GM18519 (cell line): ENCODE data around the gene KIAA1755.

Experiments used
- ATAC-seq: cut with Tn5 transposase; IDR thresholded peaks from one replicate; pipeline ENCODE4 v1.9.1; 2021; ENCODE audit warnings: mild to moderate bottlenecking, moderate library complexity; ENCODE audit not compliant: unreplicated experiment, low FRiP score

Gene KIAA1755

DNA sequence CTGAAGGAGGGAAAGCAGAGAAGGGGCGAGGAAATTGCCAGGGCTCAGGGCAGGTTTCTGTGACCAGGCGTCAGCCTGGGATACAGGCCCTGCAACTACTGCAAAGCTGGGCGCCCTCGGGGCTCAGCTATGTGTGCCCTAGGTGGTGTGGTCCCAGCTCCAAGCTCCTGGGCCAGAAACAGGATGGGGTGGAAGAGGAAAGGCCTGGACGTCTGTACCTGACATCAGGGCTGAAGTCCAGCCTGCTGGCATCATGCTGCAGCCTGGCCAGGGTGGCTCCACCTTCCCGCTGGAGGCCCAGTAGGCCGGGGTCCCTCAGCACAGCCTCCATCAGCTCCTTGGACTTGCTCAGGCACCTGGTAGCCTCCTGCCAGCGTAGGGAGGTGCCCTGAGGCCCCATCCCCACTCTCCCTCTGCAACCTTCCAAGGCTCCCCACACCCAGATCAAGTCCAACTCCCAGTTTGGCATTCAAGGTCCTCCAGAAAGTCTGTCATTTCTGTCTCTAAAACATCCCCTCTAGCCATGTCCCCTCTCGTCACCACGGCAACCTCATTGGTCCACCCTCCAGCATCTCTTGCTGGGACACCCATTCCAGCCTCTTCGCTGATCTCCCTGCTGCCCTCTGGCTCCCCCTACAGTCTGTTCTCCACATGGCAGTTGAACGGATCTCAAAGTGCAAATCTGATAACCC is 38.2 kb downstream of the KIAA1755 start:
- ATAC-seq: no peak

- no peak for ATAC-seq
Observed at GRCh38 chr20:38221119-38221589, 39.4 kb downstream of the KIAA1755 start.

GRCh38 chr20:38220587-38221118 is 39.9 kb downstream of the KIAA1755 start:
- no peak for ATAC-seq

GRCh38 chr20:38219006-38219950 is 41.3 kb downstream of the KIAA1755 start:
- no peak for ATAC-seq

- no peak for ATAC-seq
Observed at GRCh38 chr20:38218566-38218885, 42.0 kb downstream of the KIAA1755 start.

DNA sequence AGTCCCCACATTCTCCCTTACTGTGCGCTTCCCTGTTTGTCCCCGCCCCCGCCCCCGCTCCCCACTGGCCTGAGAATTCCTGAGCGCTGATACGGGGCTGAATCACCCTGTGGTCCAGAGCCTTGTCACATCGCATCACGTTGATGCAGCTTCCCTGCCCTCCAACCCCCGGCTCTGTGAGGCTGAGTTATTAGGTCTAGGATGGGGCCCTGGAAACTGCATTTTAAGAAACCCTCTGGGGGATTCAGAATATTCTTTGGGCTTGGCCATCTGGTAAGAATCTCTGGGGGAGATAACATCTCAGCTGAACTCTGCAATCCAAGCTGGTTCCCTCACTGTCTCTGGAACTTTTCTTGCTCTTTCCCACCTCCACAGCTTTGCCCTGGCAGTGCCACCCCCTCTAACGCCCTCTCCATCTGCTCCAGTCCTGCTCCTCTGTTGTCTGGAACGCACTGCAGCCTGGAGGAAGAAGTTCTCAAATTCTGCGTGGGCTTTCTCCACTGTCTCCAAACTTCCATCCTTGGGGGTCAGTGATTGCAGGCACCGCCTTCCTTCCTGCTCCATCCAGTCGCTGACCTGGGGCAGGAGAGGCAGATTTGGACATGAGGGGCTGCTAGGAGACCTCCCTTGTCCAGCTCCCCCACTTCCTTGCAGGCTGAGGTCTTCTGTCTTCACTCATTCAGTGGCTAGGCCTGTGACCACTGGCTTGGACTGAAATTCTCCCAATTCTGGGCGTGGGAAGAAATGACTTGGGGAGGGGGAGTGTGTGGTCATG is 42.6 kb downstream of the KIAA1755 start:
- no peak for ATAC-seq

GRCh38 chr20:38216746-38217595 is 43.6 kb downstream of the KIAA1755 start:
- no peak for ATAC-seq

DNA sequence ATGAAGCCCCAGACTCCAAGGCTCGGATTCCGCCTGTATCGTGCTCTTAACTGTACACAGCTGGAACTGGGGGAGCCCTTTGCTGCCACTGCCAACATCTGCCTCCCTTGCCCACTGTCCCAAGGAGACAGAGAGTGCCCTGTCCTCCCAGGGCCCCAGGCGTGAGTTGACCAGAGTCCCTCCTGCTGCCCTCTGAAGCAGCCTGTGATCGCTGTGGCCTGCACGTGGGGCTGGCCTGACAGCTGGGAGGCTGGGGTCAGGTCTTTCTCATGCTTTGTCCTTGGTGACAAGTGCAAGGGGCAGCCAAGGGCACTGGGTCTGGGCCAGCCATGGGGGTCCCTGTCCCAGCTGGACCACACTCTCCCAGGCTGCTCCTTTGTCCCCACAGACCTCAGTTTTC is 44.3 kb downstream of the KIAA1755 start:
- no peak for ATAC-seq

DNA sequence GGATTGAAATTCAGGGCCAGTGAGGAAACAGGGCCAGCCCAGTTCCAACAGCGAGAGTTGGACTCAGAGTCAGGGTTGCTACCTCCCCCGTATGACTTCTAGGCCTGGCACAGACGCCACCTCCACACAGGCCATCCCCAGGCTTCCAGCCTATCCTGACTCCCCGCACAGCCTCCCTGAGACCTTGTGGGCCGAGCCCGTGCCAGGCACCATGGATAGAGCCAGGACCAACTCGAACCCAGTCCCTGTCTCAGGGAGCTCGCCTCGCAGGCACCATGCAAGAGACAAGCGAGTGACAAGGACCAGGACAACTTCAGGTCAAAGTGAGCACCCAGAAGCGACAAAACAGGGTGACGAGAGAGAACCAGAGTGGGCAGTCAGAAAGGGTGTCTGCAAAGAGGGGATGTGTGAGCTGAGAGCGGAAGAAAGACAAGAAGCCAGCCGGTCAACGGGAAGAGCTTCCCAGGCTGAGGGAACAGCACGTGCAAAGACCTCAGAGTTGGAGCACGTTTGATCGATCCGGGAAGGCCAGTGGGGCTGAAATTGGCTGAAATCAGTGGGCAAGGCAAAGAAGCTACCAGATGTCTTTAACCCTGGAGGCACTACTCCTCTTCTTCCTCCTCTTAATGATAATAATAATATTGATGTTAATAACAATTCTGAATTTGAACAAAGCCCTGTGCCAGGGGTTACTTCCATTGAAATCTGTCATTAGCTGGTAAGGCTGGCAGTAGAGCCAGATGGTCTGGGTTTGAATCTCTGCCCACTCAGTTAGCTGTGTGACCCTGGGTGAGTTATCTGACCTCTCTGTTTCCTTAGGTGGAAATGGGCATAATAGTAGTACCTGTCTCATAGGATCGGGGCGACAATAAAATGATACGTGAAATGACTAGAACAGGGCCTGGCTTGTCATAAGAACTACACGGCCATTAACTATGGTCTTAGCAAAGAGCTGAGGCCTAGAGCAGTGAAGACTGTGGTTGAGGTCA is 45.0 kb downstream of the KIAA1755 start:
- ATAC-seq: no peak

DNA sequence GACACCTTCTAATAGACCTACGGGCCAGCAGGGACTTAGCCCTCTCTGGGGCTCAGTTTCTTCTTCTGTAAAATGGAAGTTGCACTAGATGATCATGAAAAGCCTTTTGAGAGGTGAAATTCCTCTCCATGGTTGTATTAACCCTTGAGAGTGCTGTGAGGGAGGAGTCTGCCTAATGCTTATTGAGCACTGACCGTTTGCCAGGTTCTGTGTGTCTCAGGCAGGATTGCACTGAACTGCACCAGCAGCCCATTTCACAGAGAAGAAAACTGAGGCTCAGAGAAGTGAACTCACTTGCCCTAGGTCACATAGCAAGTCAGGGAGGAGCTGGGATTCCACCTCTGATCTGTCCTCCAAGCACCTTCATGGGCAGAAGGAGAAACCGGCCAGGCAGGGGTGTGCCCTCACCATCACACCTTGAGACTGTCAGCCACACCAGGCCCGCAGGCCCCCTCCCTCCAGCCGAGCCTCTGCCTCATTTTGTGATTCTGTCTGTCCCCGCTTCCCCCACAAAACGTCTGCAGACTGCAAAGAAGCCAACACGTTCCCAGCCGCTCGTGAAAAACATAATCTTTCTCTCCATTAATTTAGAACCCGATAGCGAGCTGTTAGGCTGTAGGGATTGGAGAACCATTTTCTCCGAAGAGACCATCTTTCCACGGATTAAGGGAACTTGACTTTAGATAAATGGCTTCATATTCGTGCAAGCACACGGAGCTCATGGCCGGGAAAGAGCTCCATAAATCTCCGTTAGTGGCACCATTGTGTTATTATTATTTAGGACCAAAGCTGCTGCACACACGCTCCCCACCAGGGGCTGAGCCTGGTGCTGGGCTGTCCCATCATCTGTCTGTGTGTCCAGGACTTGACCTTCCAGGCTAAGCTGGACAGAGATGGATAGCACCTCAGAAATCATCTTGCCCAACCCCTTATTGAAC is 46.0 kb downstream of the KIAA1755 start:
- ATAC-seq: no peak

- ATAC-seq: no peak
Observed at GRCh38 chr20:38213607-38213940, 47.0 kb downstream of the KIAA1755 start.

DNA sequence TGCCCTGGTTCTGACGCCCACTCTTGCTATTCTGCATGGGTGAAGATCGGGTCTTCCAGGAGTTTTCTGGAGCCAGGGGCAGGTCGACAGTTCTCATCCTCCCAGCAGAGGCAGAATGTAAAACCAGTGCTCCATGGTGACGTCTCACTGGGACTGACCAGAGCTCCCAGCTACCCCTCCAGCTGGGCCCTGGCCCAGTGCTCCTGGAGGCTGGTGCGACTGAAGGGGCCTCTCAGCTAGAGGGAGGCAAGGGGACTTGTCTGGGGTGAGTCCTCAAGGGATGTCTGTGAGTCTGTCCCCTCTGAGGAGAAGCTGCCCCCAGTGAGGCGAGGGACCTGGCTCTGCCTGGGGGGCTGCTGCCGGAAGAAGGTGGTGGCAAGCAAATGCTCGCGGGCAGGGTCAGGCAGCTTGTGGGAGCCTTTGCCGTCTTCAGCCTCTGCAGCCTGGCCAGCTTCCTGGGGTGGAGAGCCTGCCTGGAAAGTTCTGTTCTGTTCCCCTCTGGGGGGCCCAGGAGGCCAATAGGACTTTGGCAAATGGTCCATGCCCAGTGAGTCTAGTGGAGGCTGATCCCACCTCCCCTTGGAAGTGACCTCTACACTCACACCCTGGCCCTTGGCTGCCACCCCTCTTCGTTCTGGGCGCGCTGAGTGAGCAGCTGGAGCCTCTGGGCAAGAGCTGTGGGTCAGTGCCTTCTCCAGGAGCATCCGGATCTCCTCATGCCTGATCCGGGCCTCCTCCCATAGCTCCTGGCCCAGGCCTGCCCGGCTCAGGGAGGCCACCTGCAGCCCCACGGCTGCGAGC is 47.5 kb downstream of the KIAA1755 start:
- no peak for ATAC-seq

DNA sequence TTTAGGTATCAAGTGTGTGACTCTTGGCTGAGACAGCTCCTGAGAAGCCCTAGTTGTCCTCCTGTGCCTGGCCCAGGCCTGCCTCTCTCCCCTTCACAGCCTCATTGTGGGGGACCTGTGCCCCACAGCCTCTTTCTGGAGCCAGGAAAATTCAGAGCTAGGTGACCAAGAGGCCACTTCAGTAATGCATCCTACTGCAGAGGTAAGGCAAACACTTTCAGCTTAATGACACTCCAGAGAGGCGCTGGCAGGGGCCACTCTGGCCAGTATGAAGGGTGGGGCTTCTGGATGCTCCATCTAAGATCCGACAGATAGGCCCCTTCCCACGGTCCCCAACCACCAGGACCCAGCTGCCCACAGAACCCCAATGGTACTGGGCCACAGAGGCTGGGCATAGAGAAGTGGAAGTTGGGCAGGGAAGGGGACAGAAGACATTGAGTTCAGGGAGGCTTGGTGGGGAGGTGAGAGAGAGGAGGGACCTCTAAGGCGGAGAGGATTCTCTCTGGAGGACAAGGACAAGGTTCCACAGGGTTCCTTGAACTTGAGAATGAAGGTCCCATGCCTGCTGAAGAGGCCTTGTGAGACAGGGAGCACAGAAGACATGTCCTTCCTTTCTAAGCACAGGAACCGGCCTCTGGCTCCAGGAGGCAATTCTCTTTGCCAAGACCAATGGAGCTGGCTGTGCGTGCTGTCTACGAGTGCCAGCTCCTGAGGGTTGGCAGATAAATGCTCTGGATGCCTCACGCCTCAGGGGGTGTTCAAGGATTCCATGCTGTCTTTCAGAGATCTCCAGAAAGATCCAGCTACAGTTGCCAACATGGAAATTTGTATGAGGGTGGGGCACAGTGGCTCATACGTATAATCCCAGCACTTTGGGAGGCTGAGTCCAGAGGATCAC is 49.1 kb downstream of the KIAA1755 start:
- no peak for ATAC-seq

- no peak for ATAC-seq
Observed at GRCh38 chr20:38210741-38211140, 49.8 kb downstream of the KIAA1755 start.

- ATAC-seq: no peak
Observed at GRCh38 chr20:38209736-38210405, 50.7 kb downstream of the KIAA1755 start.
